Liver (tissue), 9 donors: ENCODE results near the gene STAT5B. TPM values are rescaled to one million over a fixed set of nuclear protein-coding genes. Genes with fewer than 3 reads are reported as not detected.

Experiments used
- DNase-seq: peaks from one replicate; pipeline ENCODE4 v3.0.0-alpha.2; 2017; ENCODE audit warnings: low spot score
- H3K27ac ChIP-seq, 2 donors: one replicate each; pipeline ENCODE4 v1.7.0; 2013; ENCODE audit warnings: inconsistent platforms in 2 of 2, low read length in 2 of 2, control low read depth in 1 of 2, low read depth in 1 of 2, mild to moderate bottlenecking in 1 of 2
- H3K27me3 ChIP-seq, 4 donors: one replicate each; pipeline versions ENCODE4 v1.6.1 to v1.7.0; 2013; ENCODE audit warnings: low read length in 3 of 4, inconsistent platforms in 1 of 4, mild to moderate bottlenecking in 1 of 4, moderate library complexity in 1 of 4; ENCODE audit not compliant: control insufficient read depth in 4 of 4, insufficient read depth in 4 of 4
- H3K36me3 ChIP-seq, 4 donors: one replicate each; pipeline versions ENCODE4 v1.6.1 to v1.7.0; 2013; ENCODE audit warnings: low read length in 3 of 4, mild to moderate bottlenecking in 3 of 4, low read depth in 1 of 4, moderate library complexity in 1 of 4; ENCODE audit not compliant: control insufficient read depth in 4 of 4, insufficient read depth in 3 of 4
- H3K4me1 ChIP-seq, 4 donors: one replicate each; pipeline versions ENCODE4 v1.6.1 to v1.7.0; 2013; ENCODE audit warnings: low read length in 3 of 4, mild to moderate bottlenecking in 3 of 4, moderate library complexity in 1 of 4; ENCODE audit not compliant: control insufficient read depth in 4 of 4, insufficient read depth in 4 of 4
- H3K4me3 ChIP-seq, 3 donors: one replicate each; pipeline versions ENCODE4 v1.6.1 to v1.7.0; 2013; ENCODE audit warnings: low read length in 3 of 3, control low read depth in 1 of 3, low read depth in 1 of 3, mild to moderate bottlenecking in 1 of 3
- H3K9ac ChIP-seq, 2 donors: one replicate each; pipeline ENCODE4 v1.7.0; 2013; ENCODE audit warnings: low read length in 2 of 2, mild to moderate bottlenecking in 2 of 2, moderate library complexity in 2 of 2, control low read depth in 1 of 2, low read depth in 1 of 2
- H3K9me3 ChIP-seq, 4 donors: one replicate each; pipeline versions ENCODE4 v1.6.1 to v1.7.0; 2013; ENCODE audit warnings: low read length in 3 of 4; ENCODE audit not compliant: control insufficient read depth in 4 of 4
- CTCF ChIP-seq: fragments of 150-350 bp; IDR thresholded peaks from 2 replicates; pipeline ENCODE4 v1.5.1; 2017; ENCODE audit warnings: improper control_type of control experiment, low read depth, low read length; ENCODE audit not compliant: missing input control
- FOXA1 ChIP-seq: IDR thresholded peaks from 2 replicates; pipeline ENCODE4 v1.6.1; 2016; ENCODE audit warnings: antibody characterized with exemption
- HNF4A ChIP-seq, 2 donors: conservative IDR thresholded peaks; 2 replicates each; pipeline ENCODE4 v1.6.1; 2016; ENCODE audit warnings: antibody characterized with exemption in 2 of 2, mild to moderate bottlenecking in 2 of 2
- HNF4G ChIP-seq: IDR thresholded peaks from 2 replicates; pipeline ENCODE4 v1.6.1; 2016; ENCODE audit warnings: antibody characterized with exemption
- JUND ChIP-seq, 2 donors: IDR thresholded peaks; 2 replicates each; pipeline ENCODE4 v1.6.1; 2016; ENCODE audit warnings: antibody characterized with exemption in 2 of 2
- MAX ChIP-seq: IDR thresholded peaks from 2 replicates; pipeline ENCODE4 v1.6.1; 2016; ENCODE audit warnings: antibody characterized with exemption
- NR2F2 ChIP-seq: IDR thresholded peaks from 2 replicates; pipeline ENCODE4 v1.6.1; 2016; ENCODE audit warnings: antibody characterized with exemption
- RAD21 ChIP-seq, 2 donors: IDR thresholded peaks; 2 replicates each; pipeline ENCODE4 v1.6.1; 2016; ENCODE audit warnings: antibody characterized with exemption in 2 of 2, mild to moderate bottlenecking in 2 of 2
- REST ChIP-seq: IDR thresholded peaks from 2 replicates; pipeline ENCODE4 v1.6.1; 2016; ENCODE audit warnings: antibody characterized with exemption, mild to moderate bottlenecking
- RXRA ChIP-seq, 2 donors: IDR thresholded peaks; 2 replicates each; pipeline ENCODE4 v1.6.1; 2017 to 2018; ENCODE audit warnings: antibody characterized with exemption in 2 of 2, mild to moderate bottlenecking in 1 of 2
- SP1 ChIP-seq: IDR thresholded peaks from 2 replicates; pipeline ENCODE4 v1.6.1; 2018; ENCODE audit warnings: antibody characterized with exemption, mild to moderate bottlenecking
- TAF1 ChIP-seq: conservative IDR thresholded peaks from 2 replicates; pipeline ENCODE4 v1.6.1; 2016; ENCODE audit warnings: antibody characterized with exemption, mild to moderate bottlenecking
- YY1 ChIP-seq: IDR thresholded peaks from 2 replicates; pipeline ENCODE4 v1.6.1; 2016; ENCODE audit warnings: antibody characterized with exemption, mild to moderate bottlenecking
- ZBTB33 ChIP-seq: IDR thresholded peaks from 2 replicates; pipeline ENCODE4 v1.6.1; 2016; ENCODE audit warnings: antibody characterized with exemption
- WGBS: extraction: QIAGEN DNeasy Blood & Tissue Kit; methylation state at CpG from one replicate; pipeline ENCODE4 v1.1.7; 2013; 5-methylcytosine and 5-hydroxymethylcytosine counted together
- polyA plus RNA-seq, 2 donors: library from polyadenylated mRNA; stranded (reverse) in 1 of 2; unstranded in 1 of 2; fragments of 200-250 nt in 1 of 2; fragments of >200 nt in 1 of 2; fragmentation: Nextera tagmentation in 1 of 2; extraction: Ambion mirVana in 1 of 2; gene quantifications; one replicate each; pipeline versions ENCODE4 v1.2.1 to v1.2.3, GENCODE V29; 2013 to 2015
- total RNA-seq, 2 donors: library from RNA; depleted of rRNA; stranded (reverse); fragments of >200 nt; gene quantifications; one replicate each; pipeline ENCODE4 v1.2.3, GENCODE V29; 2014
- donor health status: healthy.
- donor health status: healthy.
- donor health status: healthy.
- donor health status: healthy.
- donor health status: healthy.

The STAT5B gene
- total and polyA plus RNA-seq, 4 donors = 6.7 to 33.9 (median 21.6) TPM

- under 1% methylated on average over 82 of the region's 82 CpGs for WGBS
- peak; percentile 58 for DNase-seq
- peak overlapping the region; percentile 67 to 98 (median 72) for H3K4me3 ChIP-seq
- H3K27me3 ChIP-seq = no peaks in the 10 kb centered on the region
- peak overlapping the region; percentile 20 to 98 for H3K27ac ChIP-seq
- peaks cover 3 to 34% (median 16%) of the 10 kb centered on the region in 4 donors for H3K4me1 ChIP-seq
- H3K36me3 ChIP-seq = no peaks in the 10 kb centered on the region
- H3K9me3 ChIP-seq = no peaks in the 10 kb centered on the region
- TF ChIP-seq MAX (no peak), HNF4G (no peak), NR2F2 (no peak), CTCF (no peak), RAD21 (IDR thresholded peaks at IDR 0.05) (no peak), FOXA1 (no peak), REST (no peak), YY1 (no peak), ZBTB33 (no peak), JUND (IDR thresholded peaks at IDR 0.05) (no peak), HNF4A (conservative IDR thresholded peaks at IDR 0.05) (no peak), TAF1 (no peak), RXRA (IDR thresholded peaks at IDR 0.05) (no peak), SP1 (no peak)
- peak overlapping the region; percentile 76 to 91 for H3K9ac ChIP-seq
Observed at GRCh38 chr17:42275527-42276358, 448 bp downstream of the STAT5B start.
